Right ventricle myocardium superior (tissue), 1 donor: ENCODE results near the gene PRC1. TPM values are rescaled to one million over a fixed set of nuclear protein-coding genes. Genes with fewer than 3 reads are reported as not detected.
A peak's percentile ranks its signal among the peaks of the same experiment; 100 is the strongest.
"Not testable (repeated sequence)": the region's sequence is repeated elsewhere in the genome, so short reads cannot be mapped to it uniquely, and the experiment has no call there.

ENCODE experiments used
- ATAC-seq: fragments of 200-7000 bp; cut with Tn5 transposase; one replicate; pipeline ENCODE4 v1.9.1; 2020; ENCODE audit warnings: mild to moderate bottlenecking; ENCODE audit not compliant: poor library complexity
- DNase-seq: peaks from one replicate; pipeline ENCODE4 v3.0.0-alpha.2; 2020
- intact Hi-C: fragments of 100-400 bp; cut with DNase I; formaldehyde crosslinking; loops from one replicate; pipeline ENCODE4 v1.11.2; 2022
- total RNA-seq: library from RNA; stranded (reverse); fragmentation: NEBNext Ultra II Directional; extraction: Animal tissue kit (Norgen Biotek cat#: 25700); gene quantifications from one replicate; pipeline ENCODE4 v1.2.1, GENCODE V29; 2021
- donor health status: DM: no; HTN: yes; CAD: no; lungs with severe emphysema.

The PRC1 gene
- total RNA-seq, 1 donor from 2014 or later = 3.7 TPM

DNA sequence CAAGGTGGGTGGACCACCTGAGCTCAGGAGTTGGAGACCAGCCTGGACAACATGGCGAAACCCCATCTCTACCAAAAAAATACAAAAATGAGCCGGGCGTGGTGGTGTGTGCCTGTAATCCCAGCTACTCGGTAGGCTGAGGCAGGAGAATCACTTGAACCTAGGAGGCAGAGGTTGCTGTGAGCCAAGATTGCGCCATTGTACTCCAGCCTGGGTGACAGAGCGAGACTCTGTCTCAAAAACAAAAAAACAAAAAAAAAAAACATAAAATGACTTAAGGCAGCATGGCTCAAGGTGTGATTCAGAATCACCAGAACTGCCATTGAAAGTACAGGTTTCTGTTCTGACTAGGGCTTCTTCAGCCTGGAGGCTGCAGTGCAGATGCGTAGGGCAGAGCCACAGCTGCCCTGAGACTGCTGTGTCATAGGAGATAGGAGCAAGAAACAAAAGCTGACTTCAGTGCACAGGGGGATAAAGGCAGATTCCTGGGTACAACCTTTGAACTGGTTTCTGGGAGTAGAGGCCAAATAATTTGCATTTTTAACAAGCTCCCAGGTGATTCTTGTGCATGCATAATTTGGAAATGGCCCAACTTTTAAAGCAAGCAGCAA, 71.5 kb downstream of the PRC1 start:
- DNase-seq, intact Hi-C loops, ATAC-seq: not testable (repeated sequence)

DNA sequence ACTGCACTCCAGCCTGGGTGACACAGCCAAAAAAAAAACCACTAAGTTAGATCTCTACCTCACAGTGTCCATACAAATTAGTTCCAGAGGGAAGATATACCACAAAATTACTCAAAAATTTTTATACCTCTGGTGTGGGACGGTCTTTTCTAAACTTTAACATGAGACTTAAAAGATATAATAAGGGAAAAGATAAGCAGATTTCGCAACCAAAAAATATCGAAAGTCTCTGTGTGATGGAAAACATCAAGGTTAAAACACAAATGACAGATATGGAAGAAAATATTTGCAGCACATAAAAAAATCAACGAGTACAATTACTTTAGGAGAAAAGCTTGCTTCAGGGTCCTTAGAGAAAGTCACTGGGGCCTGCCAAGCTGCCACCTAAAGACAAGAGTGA, 72.4 kb downstream of the PRC1 start:
- no peak for DNase-seq
- intact Hi-C loops = no loop called here
- ATAC-seq = no peak

DNA sequence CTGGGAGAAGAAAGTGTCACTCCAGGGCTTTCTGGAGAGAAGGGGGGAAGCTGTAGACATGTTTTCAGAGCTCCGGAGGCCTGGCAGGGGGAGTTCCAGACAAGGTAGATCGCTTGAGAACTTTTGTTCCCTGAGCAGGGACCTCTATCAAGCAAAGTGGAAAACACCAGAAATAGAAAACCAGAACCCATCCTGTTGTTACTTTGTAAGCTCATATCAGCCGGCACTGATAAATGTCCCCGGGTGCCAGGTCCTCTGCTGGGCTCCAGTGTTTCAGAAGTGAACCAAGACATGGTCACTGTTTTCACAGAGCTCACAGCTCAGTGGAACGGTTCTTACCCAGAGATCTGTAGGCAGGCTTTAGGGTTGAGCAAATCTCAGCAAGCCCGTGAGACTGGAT, 75.5 kb downstream of the PRC1 start:
- ATAC-seq (peak; percentile 44), DNase-seq (peak; percentile 57)
- intact Hi-C loops = no loop called here

DNA sequence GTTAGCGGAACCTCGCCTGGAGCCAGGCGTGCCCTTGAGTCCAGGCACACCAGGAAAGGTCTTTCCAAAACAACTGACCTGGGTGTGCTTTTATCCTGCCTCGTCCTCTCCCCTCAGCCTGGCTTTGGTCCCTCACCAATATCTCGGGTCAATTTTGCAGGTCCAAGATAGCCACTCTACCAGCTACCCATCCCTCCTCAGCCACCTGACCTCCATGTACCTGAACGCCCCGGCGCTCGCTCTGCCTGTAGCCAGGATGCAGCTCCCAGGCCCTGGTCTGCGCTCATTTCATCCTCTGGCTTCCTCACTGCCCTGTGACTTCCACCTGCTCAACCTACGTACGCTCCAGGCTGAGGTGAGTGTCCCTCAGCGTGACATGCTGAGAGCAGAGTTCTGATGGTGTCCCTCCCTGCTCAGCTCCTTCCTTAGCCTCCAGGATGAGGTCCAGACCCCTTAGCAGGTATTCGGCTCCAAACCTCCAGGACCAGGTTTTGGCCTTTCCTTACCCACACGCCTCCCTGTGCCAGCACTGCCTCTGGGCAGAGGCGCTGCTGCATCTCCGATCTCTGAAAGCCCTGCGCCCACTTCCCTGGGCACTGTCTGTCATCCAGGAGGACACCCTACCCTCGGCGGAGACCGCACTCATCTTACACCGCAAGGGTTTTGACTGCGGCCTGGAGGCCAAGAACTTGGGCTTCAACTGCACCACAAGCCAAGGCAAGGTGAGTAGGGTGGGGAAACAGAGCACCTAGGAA, 76.1 kb downstream of the PRC1 start:
- ATAC-seq = no peak
- intact Hi-C loops = no loop called here
- DNase-seq = no peak

DNA sequence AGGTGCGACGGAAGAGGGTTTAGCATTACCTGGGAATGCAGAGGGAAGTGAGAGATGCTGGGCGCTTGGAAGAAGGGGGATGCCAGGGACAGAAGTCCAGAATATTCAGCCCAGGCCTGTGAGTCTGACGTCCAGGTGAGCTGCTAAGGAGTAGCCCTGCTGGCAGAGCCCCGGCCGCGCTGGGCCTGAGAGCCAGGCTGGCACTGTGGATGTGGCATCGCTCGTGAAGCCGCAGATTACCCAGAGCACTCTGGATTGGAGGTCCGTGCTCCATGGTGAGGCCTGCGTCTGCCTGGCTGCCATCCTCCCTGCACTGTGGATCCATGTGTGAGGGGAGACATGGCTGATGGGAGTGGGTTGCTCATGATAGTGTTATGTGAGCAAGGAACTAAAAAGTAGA, 76.8 kb downstream of the PRC1 start:
- DNase-seq (no peak), ATAC-seq (no peak)
- intact Hi-C loops = no loop called here

GRCh38 chr15:90916461-90916860, 77.9 kb downstream of the PRC1 start:
- DNase-seq = peak; percentile 29
- ATAC-seq = no peak
- intact Hi-C loops = no loop called here

Other genes starting within 250 kb of the PRC1 start
- 45.0 TPM for gene FURIN, start 125.9 kb downstream of the PRC1 start, total RNA-seq
- gene FES, start 110.0 kb downstream of the PRC1 start, total RNA-seq = 17.1 TPM
- 130 TPM for gene MAN2A2, start 91.2 kb downstream of the PRC1 start, total RNA-seq
- 15.5 TPM for gene HDDC3, start 62.0 kb downstream of the PRC1 start, total RNA-seq
- 26.5 TPM for gene UNC45A, start 59.2 kb downstream of the PRC1 start, total RNA-seq
- gene RCCD1, start 39.7 kb downstream of the PRC1 start, total RNA-seq = 9.3 TPM
- 4.4 TPM for gene VPS33B, start 28.1 kb upstream of the PRC1 start, total RNA-seq
- gene SV2B, start 105.7 kb upstream of the PRC1 start, total RNA-seq = 4.1 TPM